OCI-LY3 (cell line): ENCODE measurements around the gene CLSTN2.

Experiments
- H2AFZ ChIP-seq: fragments of 200-600, 300-600 bp; shearing (Covaris generic); 2 replicates; pipeline ENCODE4 v1.6.0; 2014; ENCODE audit warnings: antibody characterized with exemption, low read depth, low read length
- H3K27ac ChIP-seq: fragments of 200-600, 300-600 bp; sonication (generic); 2 replicates; pipeline ENCODE4 v1.5.1; 2014; ENCODE audit warnings: mild to moderate bottlenecking, low read length, moderate library complexity, mixed read lengths
- H3K27me3 ChIP-seq: fragments of 200-600, 300-600 bp; sonication (generic); 2 replicates; pipeline ENCODE4 v1.6.1; 2014; ENCODE audit warnings: low read depth, low read length, mixed read lengths
- H3K36me3 ChIP-seq: fragments of 200-600, 300-600 bp; sonication (generic); replicated peaks from 2 replicates; pipeline ENCODE3; 2014; ENCODE audit warnings: low read depth, low read length, mixed read lengths
- H3K4me1 ChIP-seq: fragments of 300-600, 200-600 bp; sonication (generic); 2 replicates; pipeline ENCODE4 v1.6.1; 2014; ENCODE audit warnings: low read length, mixed read lengths
- H3K4me2 ChIP-seq: fragments of 200-600, 300-600 bp; sonication (generic); 2 replicates; pipeline ENCODE4 v1.6.1; 2014; ENCODE audit warnings: low read length, mixed read lengths
- H3K4me3 ChIP-seq: fragments of 300-600, 200-600 bp; sonication (generic); 2 replicates; pipeline ENCODE4 v1.5.1; 2014; ENCODE audit warnings: antibody characterized with exemption, mild to moderate bottlenecking, low read length, moderate library complexity
- H3K79me2 ChIP-seq: fragments of 300-600, 200-600 bp; shearing (Covaris generic); 2 replicates; pipeline ENCODE4 v1.6.1; 2014; ENCODE audit warnings: mild to moderate bottlenecking, low read length, mixed read lengths
- H3K9ac ChIP-seq: fragments of 300-600, 200-600 bp; shearing (Covaris generic); 2 replicates; pipeline ENCODE4 v1.6.0; 2014; ENCODE audit warnings: mild to moderate bottlenecking, low read length, moderate library complexity
- H3K9me3 ChIP-seq: fragments of 200-600, 300-600 bp; shearing (Covaris generic); 2 replicates; pipeline ENCODE4 v1.6.1; 2014; ENCODE audit warnings: low read length, mixed read lengths; ENCODE audit not compliant: insufficient read depth
- H4K20me1 ChIP-seq: fragments of 200-600, 300-600 bp; sonication (generic); 2 replicates; pipeline ENCODE4 v1.6.1; 2016; ENCODE audit warnings: low read length, mixed read lengths; ENCODE audit not compliant: insufficient read depth
- EZH2phosphoT487 ChIP-seq: fragments of 200-600 bp; shearing (Covaris generic); IDR thresholded peaks from 2 replicates; pipeline ENCODE4 v1.6.1; 2018; ENCODE audit warnings: antibody characterized with exemption, mixed run types, low read depth
- TF ChIP-seq, protein P1 (sequence below): fragments of 200-600, 300-600 bp; sonication (generic); IDR thresholded peaks from 2 replicates; pipeline ENCODE4 v1.5.1; 2014; ENCODE audit warnings: antibody characterized with exemption, low read length, low read depth

CLSTN2 gene

DNA sequence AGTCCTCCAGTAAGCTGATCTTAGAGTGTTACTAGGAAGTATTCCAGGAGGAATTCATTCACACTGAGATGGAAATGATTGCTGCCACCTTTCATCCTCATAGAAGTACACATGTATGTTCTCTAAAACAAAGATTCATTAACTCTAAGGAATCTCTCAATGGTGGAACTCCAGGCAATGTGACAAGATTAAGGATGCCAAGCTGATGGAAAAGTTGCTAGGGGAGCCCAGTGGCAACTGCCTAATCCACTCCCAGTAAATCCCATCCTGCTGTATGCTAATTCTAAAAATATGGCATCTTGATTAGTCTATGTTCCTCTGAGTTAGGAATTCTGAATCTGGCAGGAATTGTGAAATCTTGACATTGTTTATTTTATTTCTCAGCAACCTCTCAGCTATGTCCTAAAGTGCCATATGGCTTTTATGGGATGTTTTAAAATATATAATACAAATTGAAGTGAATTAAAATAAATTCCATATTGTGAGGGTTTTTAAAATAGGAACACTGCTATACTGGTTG, 532.9 kb downstream of the CLSTN2 start:
- Histone ChIP-seq H3K27me3 (peaks cover 21% of the 10 kb centered on the region), H3K4me1 (0 out of 2 replicates have a peak, but pooled peaks cover 6% of the 10 kb centered on the region), H3K79me2 (no peaks in the 10 kb centered on the region), H3K9ac (no peak overlapping the region), H3K4me2 (no peak overlapping the region), H4K20me1 (no peaks in the 10 kb centered on the region), H2AFZ (no peak overlapping the region), H3K4me3 (no peak overlapping the region), H3K9me3 (no peaks in the 10 kb centered on the region), H3K36me3 (no peaks in the 10 kb centered on the region), H3K27ac (no peak overlapping the region)
- TF ChIP-seq, protein P1, sequence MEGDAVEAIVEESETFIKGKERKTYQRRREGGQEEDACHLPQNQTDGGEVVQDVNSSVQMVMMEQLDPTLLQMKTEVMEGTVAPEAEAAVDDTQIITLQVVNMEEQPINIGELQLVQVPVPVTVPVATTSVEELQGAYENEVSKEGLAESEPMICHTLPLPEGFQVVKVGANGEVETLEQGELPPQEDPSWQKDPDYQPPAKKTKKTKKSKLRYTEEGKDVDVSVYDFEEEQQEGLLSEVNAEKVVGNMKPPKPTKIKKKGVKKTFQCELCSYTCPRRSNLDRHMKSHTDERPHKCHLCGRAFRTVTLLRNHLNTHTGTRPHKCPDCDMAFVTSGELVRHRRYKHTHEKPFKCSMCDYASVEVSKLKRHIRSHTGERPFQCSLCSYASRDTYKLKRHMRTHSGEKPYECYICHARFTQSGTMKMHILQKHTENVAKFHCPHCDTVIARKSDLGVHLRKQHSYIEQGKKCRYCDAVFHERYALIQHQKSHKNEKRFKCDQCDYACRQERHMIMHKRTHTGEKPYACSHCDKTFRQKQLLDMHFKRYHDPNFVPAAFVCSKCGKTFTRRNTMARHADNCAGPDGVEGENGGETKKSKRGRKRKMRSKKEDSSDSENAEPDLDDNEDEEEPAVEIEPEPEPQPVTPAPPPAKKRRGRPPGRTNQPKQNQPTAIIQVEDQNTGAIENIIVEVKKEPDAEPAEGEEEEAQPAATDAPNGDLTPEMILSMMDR, result no peak
- no peak for TF ChIP-seq EZH2phosphoT487

DNA sequence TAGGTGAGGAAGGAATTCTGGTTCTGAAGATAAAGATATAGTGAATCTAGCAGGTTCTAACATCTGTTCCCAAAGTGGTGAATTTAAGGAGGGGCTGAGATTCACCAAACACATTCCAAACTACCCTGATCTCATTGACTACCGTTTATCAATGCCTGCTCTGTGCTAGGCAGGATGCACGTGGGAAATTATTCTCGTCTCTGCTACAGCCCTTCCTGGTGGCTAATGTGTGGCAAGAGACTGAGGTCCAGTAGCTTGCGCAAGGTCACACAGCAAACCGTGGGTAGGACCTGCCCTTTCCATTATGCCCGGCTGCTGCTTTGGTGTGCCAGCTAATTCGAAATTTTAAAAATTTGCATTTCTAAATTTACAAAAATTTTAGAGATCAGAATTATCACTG, 533.4 kb downstream of the CLSTN2 start:
- no peaks in the 10 kb centered on the region for H3K9me3 ChIP-seq
- H3K79me2 ChIP-seq, result no peaks in the 10 kb centered on the region
- 0 out of 2 replicates have a peak, but pooled peaks cover 3% of the 10 kb centered on the region for H3K4me1 ChIP-seq
- TF ChIP-seq EZH2phosphoT487, result no peak
- TF ChIP-seq, protein P1, result no peak
- H4K20me1 ChIP-seq, result no peaks in the 10 kb centered on the region
- H3K27me3 ChIP-seq, result peaks cover 21% of the 10 kb centered on the region
- H2AFZ ChIP-seq, result no peak overlapping the region
- no peak overlapping the region for H3K9ac ChIP-seq
- no peak overlapping the region for H3K27ac ChIP-seq
- no peak overlapping the region for H3K4me2 ChIP-seq
- no peaks in the 10 kb centered on the region for H3K36me3 ChIP-seq
- no peak overlapping the region for H3K4me3 ChIP-seq

DNA sequence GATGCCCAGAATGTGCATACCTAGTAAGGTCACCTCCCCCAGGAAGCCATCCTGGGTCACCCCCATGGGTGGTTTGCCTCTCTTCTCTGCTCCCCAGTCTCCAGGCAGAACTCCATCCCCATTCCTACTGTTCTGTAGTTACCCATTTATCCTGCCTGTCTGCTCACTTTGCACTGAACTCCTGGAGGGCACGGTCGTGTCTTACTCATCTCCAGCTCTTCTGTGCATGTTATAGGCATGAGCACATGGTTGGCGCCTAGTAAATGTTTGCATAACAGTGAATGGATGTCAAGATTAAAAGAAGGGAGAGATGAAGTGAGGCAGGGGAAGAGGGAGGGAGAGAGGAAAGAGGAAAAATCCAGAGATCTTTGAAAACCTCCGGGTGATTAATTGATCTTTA, 534.5 kb downstream of the CLSTN2 start:
- no peaks in the 10 kb centered on the region for H4K20me1 ChIP-seq
- H3K36me3 ChIP-seq, result no peaks in the 10 kb centered on the region
- no peak overlapping the region for H3K9ac ChIP-seq
- no peak overlapping the region for H3K4me3 ChIP-seq
- no peak overlapping the region for H3K4me2 ChIP-seq
- no peaks in the 10 kb centered on the region for H3K9me3 ChIP-seq
- 0 out of 2 replicates have a peak, but pooled peaks cover 3% of the 10 kb centered on the region for H3K4me1 ChIP-seq
- H2AFZ ChIP-seq, result no peak overlapping the region
- TF ChIP-seq EZH2phosphoT487, result no peak
- TF ChIP-seq, protein P1, result no peak
- H3K27me3 ChIP-seq, result peaks cover 17% of the 10 kb centered on the region; the same call in 1 of the 2 replicates
- no peak overlapping the region for H3K27ac ChIP-seq
- H3K79me2 ChIP-seq, result no peaks in the 10 kb centered on the region

DNA sequence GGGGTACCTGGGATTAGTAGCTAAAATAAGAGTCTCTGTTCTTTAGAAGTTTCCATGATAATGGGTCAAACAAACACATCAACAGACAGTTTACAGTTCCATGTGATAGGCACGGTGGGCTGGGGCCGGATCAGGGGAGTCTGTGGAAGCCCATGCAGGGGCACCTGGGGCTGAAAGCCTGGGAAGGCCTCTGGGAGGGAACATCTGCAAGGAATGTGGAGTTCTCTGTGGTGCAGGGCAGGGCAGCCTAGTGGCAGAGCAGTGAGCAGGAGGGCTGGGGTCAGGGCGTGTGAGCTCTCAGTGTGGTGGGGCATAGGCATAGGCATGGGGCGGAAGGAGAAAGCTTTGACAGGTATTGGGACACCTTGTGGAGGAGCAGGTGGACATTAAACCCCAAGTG, 535.2 kb downstream of the CLSTN2 start:
- H4K20me1 ChIP-seq, result no peaks in the 10 kb centered on the region
- H3K36me3 ChIP-seq, result no peaks in the 10 kb centered on the region
- no peaks in the 10 kb centered on the region for H3K79me2 ChIP-seq
- H3K4me2 ChIP-seq, result no peak overlapping the region
- TF ChIP-seq EZH2phosphoT487, result no peak
- TF ChIP-seq, protein P1, result no peak
- H3K9ac ChIP-seq, result no peak overlapping the region
- H3K4me3 ChIP-seq, result no peak overlapping the region
- H3K9me3 ChIP-seq, result no peaks in the 10 kb centered on the region
- H3K27ac ChIP-seq, result no peak overlapping the region
- H3K4me1 ChIP-seq, result 0 out of 2 replicates have a peak, but pooled peaks cover 3% of the 10 kb centered on the region
- peaks cover 17% of the 10 kb centered on the region; the same call in 1 of the 2 replicates for H3K27me3 ChIP-seq
- no peak overlapping the region for H2AFZ ChIP-seq
